Measurements from ENCODE around the gene TUBB. TPM values are rescaled to one million over a fixed set of nuclear protein-coding genes. Genes with fewer than 3 reads are reported as not detected.

Gene TUBB
- total RNA-seq, 2 experiments from 2014 or later = 1,638 to 1,703 TPM

DNA sequence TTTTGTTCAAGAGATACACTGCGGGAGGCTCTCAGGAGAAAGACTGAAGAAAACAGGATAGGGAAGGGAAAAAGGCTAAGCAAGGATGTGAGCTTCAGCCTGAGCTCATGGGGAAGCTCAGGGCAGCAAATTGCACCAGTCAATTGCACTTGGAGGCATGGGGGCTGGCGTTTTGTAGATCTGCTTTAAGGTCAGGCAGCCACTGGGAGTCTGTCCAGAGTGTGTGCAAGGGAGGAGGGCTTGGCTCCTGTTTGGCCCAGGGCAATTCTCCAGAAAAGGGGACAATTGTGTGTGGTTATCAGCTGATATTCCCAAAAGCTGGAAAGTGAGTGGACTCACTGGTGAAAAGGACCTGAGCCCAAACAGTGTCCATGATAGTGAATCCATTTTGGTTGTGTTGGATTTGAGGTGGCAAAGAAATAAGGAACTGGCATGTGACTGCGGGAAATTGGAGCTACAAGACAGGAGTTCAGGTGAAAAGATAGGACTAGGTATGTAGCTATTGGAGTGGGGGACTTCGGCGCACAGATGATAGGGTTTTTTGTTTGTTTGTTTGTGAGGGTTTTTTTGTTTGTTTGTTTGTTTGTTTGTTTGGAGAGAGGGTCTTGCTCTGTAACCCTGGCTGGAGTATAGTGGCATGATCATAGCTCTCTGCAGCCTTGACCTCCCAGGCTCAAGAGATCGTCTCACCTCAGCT lies 46.5 kb downstream of the TUBB start:
- peak overlapping the region; percentile 88 for H3K27ac Mint-ChIP-seq
- no peak overlapping the region for H3K4me3 Mint-ChIP-seq
- no peak for DNase-seq
- H3K36me3 Mint-ChIP-seq (ENCODE audit: low read depth) = peaks cover 7% of the 10 kb centered on the region
- peaks cover 79% of the 10 kb centered on the region for H3K4me1 Mint-ChIP-seq (ENCODE audit: low read depth)
- no peaks in the 10 kb centered on the region for H3K27me3 Mint-ChIP-seq (ENCODE audit: low read depth)
- no peak for ATAC-seq
- ChIA-PET POLR2A (interaction anchor here (1.2 to 5.7 kb wide), 6 partner anchors 11 to 53 kb away, joined by 3 to 46 read pairs (median 6); partner anchors contain the start of genes FLOT1 and IER3), CTCF (interaction anchor here (0.9 to 2.5 kb wide), 15 partner anchors 9 to 278 kb away, joined by 3 to 11 read pairs (median 4); partner anchors contain the start of gene IER3)
- H3K9me3 Mint-ChIP-seq (ENCODE audit: insufficient read depth) = no peaks in the 10 kb centered on the region

DNA sequence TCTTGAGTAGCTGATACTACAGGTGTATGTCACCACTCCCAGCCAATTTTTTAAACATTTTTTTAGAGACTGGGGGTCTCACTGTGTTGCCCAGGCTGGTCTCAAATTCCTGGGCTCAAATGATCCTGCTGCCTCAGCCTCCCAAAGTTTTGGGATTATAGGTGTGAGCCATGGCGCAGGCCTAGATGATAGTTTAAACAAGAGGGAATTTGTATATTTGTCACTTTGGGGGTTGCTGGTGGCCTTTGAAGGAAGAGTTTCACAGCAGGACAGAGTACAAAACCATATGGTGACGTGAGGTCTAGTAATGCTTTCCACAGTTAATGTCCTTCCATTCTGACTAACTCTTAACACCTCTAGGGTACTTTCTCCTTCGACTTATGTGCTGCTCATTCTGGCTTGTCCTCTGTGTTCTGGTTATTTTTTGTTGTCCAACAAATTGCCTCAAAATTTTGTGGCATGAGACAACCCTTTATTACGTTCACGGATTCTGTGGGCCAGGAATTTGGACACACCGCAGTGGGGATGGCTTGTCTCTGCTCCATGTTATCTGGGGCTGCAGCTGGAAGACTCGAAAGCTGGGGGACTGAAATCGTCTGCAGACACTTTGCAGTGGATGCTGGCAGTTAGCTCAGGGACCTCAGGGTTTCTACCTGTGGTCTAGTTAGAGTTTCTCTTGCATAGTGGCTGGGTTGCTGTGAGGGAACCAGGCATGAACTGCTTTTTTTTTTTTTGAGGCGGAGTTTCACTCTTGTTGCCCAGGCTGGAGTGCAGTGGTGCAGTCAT lies 47.2 kb downstream of the TUBB start:
- Mint-ChIP-seq H3K4me1 (ENCODE audit: low read depth) (peaks cover 82% of the 10 kb centered on the region), H3K4me3 (peak overlapping the region; percentile 52), H3K36me3 (ENCODE audit: low read depth) (peaks cover 9% of the 10 kb centered on the region), H3K9me3 (ENCODE audit: insufficient read depth) (no peaks in the 10 kb centered on the region), H3K27ac (peak overlapping the region; percentile 88), H3K27me3 (ENCODE audit: low read depth) (no peaks in the 10 kb centered on the region)
- POLR2A ChIA-PET = interaction anchor here (0.6 to 5.7 kb wide), 7 partner anchors 10 to 53 kb away, joined by 3 to 46 read pairs (median 5); partner anchors contain the start of genes FLOT1 and IER3
- peak; percentile 65 for DNase-seq
- CTCF ChIA-PET = interaction anchor here (0.9 to 2.5 kb wide), 17 partner anchors 9 to 277 kb away, joined by 3 to 11 read pairs (median 5); partner anchors contain the start of gene IER3
- peak; percentile 43 for ATAC-seq

DNA sequence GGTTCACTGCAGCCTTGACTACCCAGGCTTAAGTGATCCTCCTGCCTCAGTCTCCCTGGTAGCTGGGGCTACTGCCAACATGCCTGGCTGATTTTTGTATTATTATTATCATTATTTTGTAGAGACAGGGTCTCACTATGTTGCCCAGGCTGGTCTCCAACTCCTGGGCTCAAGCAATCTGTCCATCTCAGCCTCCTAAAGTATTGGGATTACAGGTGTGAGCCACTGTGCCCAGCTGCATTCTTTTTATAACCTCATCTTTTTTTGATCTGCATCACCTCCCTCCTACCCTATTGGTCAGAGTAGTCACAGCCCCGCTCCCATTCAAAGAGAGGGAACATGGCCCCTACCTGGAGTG lies 47.8 kb downstream of the TUBB start:
- no peak for ATAC-seq
- H3K4me3 Mint-ChIP-seq = peak overlapping the region; percentile 37
- peak overlapping the region; percentile 88 for H3K27ac Mint-ChIP-seq
- DNase-seq = no peak
- peaks cover 10% of the 10 kb centered on the region for H3K36me3 Mint-ChIP-seq (ENCODE audit: low read depth)
- no peaks in the 10 kb centered on the region for H3K27me3 Mint-ChIP-seq (ENCODE audit: low read depth)
- ChIA-PET CTCF (interaction anchor here (0.9 to 2.5 kb wide), 10 partner anchors 11 to 52 kb away, joined by 3 to 11 read pairs (median 6); partner anchors contain the start of gene IER3), POLR2A (interaction anchor here (0.6 to 5.7 kb wide), 5 partner anchors 20 to 52 kb away, joined by 4 to 46 read pairs (median 7); partner anchors contain the start of genes FLOT1 and IER3)
- H3K4me1 Mint-ChIP-seq (ENCODE audit: low read depth) = peaks cover 88% of the 10 kb centered on the region
- H3K9me3 Mint-ChIP-seq (ENCODE audit: insufficient read depth) = no peaks in the 10 kb centered on the region

GRCh38 chr6:30768634-30769087 lies 48.5 kb downstream of the TUBB start:
- no peaks in the 10 kb centered on the region for H3K27me3 Mint-ChIP-seq (ENCODE audit: low read depth)
- peaks cover 10% of the 10 kb centered on the region for H3K36me3 Mint-ChIP-seq (ENCODE audit: low read depth)
- H3K4me1 Mint-ChIP-seq (ENCODE audit: low read depth) = peaks cover 88% of the 10 kb centered on the region
- no peaks in the 10 kb centered on the region for H3K9me3 Mint-ChIP-seq (ENCODE audit: insufficient read depth)
- no peak for DNase-seq
- peak overlapping the region; percentile 56 for H3K4me3 Mint-ChIP-seq
- ATAC-seq = peak; percentile 50
- ChIA-PET CTCF (interaction anchor here (0.7 to 2.5 kb wide), 12 partner anchors 8 to 66 kb away, joined by 3 to 11 read pairs (median 4); partner anchors contain the start of gene IER3), POLR2A (interaction anchor here (0.5 to 5.7 kb wide), 12 partner anchors 10 to 239 kb away, joined by 3 to 46 read pairs (median 4); partner anchors contain the start of genes FLOT1 and IER3)
- H3K27ac Mint-ChIP-seq = peak overlapping the region; percentile 88

GRCh38 chr6:30769088-30769852 lies 49.1 kb downstream of the TUBB start:
- H3K4me1 Mint-ChIP-seq (ENCODE audit: low read depth) = peaks cover 88% of the 10 kb centered on the region
- H3K27me3 Mint-ChIP-seq (ENCODE audit: low read depth) = no peaks in the 10 kb centered on the region
- H3K27ac Mint-ChIP-seq = peak overlapping the region; percentile 88
- no peaks in the 10 kb centered on the region for H3K9me3 Mint-ChIP-seq (ENCODE audit: insufficient read depth)
- peaks cover 9% of the 10 kb centered on the region for H3K36me3 Mint-ChIP-seq (ENCODE audit: low read depth)
- ATAC-seq (peak; percentile 84), DNase-seq (peak; percentile 86)
- ChIA-PET POLR2A (interaction anchor here (0.5 to 5.7 kb wide), 15 partner anchors 8 to 240 kb away, joined by 3 to 46 read pairs (median 4); partner anchors contain the start of genes FLOT1 and IER3), CTCF (interaction anchor here (0.7 to 2.3 kb wide), 14 partner anchors 7 to 65 kb away, joined by 3 to 11 read pairs (median 4); partner anchors contain the start of gene IER3)
- H3K4me3 Mint-ChIP-seq = peak overlapping the region; percentile 56

- Mint-ChIP-seq H3K27ac (peak overlapping the region; percentile 88), H3K36me3 (ENCODE audit: low read depth) (peaks cover 6% of the 10 kb centered on the region), H3K9me3 (ENCODE audit: insufficient read depth) (no peaks in the 10 kb centered on the region), H3K4me3 (peak overlapping the region; percentile 56), H3K27me3 (ENCODE audit: low read depth) (no peaks in the 10 kb centered on the region), H3K4me1 (ENCODE audit: low read depth) (peaks cover 85% of the 10 kb centered on the region)
- no peak for DNase-seq
- CTCF ChIA-PET = interaction anchor here (0.9 to 2.3 kb wide), 8 partner anchors 12 to 52 kb away, joined by 3 to 11 read pairs (median 6); no protein-coding TSS in a partner anchor
- POLR2A ChIA-PET = interaction anchor here (0.9 to 5.7 kb wide), 9 partner anchors 9 to 88 kb away, joined by 3 to 46 read pairs (median 4); partner anchors contain the start of genes FLOT1 and IER3
- ATAC-seq = no peak
Measured at GRCh38 chr6:30769853-30770524, 49.8 kb downstream of the TUBB start.

DNA sequence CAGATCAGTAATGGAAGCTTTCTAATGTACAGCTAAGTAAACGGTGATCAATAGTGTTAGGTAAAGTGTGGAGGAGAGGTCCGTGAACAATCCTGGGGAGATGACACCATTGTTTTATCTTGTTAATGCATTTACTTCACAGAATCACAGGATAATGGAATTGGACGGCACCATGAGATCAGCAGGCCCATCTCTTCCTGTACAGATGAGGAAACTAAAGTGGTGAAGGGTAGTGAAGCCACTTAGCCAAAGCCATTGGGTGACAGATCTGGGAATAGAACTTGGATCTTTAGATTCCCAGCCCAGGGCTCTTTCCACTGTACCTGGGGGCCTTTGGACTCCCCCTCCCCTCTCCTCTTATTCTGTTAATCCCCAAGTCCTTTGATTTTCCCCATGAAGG lies 50.4 kb downstream of the TUBB start:
- Mint-ChIP-seq H3K4me3 (no peak overlapping the region), H3K27me3 (ENCODE audit: low read depth) (no peaks in the 10 kb centered on the region), H3K4me1 (ENCODE audit: low read depth) (peaks cover 85% of the 10 kb centered on the region), H3K27ac (peak overlapping the region; percentile 75), H3K9me3 (ENCODE audit: insufficient read depth) (no peaks in the 10 kb centered on the region), H3K36me3 (ENCODE audit: low read depth) (peaks cover 6% of the 10 kb centered on the region)
- no peak for ATAC-seq
- DNase-seq = no peak
- CTCF ChIA-PET = interaction anchor here (0.9 to 1.8 kb wide), 3 partner anchors 11 to 29 kb away, joined by 3 to 11 read pairs (median 7); no protein-coding TSS in a partner anchor
- POLR2A ChIA-PET = interaction anchor here (4.9 to 5.7 kb wide), 2 partner anchors 18 to 27 kb away, joined by 40 to 46 read pairs; partner anchors contain the start of genes FLOT1 and IER3

DNA sequence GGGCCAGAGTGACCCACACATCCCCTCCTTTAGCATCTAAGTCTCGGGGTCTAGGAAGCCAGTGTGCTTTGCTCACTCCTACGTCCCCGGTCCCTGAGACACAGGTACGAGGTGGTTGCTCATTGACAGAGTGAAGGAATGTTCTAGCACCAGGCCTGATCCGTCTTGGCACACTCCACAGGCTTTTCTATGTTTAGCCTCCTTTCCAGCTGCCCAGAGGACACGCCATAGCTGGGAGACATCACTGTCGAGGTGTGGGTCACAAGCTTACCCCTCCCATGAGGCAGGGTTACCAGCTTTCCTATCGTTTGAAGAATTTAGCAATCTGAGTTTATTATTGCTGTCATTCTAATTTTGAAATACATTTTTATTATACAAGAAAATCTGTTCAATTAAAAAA lies 54.5 kb downstream of the TUBB start:
- no peak overlapping the region for H3K27ac Mint-ChIP-seq
- H3K4me1 Mint-ChIP-seq (ENCODE audit: low read depth) = peaks cover 83% of the 10 kb centered on the region
- H3K4me3 Mint-ChIP-seq = no peak overlapping the region
- no peak for DNase-seq
- peaks cover 6% of the 10 kb centered on the region for H3K36me3 Mint-ChIP-seq (ENCODE audit: low read depth)
- CTCF ChIA-PET = interaction anchor here (1.3 kb wide), 1 partner anchor 11 kb away, joined by 3 read pairs; no protein-coding TSS in a partner anchor
- POLR2A ChIA-PET = no interaction called here
- H3K27me3 Mint-ChIP-seq (ENCODE audit: low read depth) = no peaks in the 10 kb centered on the region
- no peak for ATAC-seq
- no peaks in the 10 kb centered on the region for H3K9me3 Mint-ChIP-seq (ENCODE audit: insufficient read depth)
